Tibial nerve (tissue), 3 donors: ENCODE results near the gene ELMO1.

Source experiments
- POLR2A ChIP-seq, 2 donors: fragments of 450-650 bp; IDR thresholded peaks; one replicate each; pipeline ENCODE4 v1.6.1; 2017; ENCODE audit warnings: antibody characterized with exemption in 2 of 2, mild to moderate bottlenecking in 2 of 2, moderate library complexity in 2 of 2
- TF ChIP-seq, protein P1 (sequence below), 5 experiments: fragments of 200-600 bp in 3 of 5; fragments of 450-650 bp in 2 of 5; sonication (generic) in 3 of 5; IDR thresholded peaks; one replicate each; pipeline ENCODE4 v1.5.1; 2016 to 2019; ENCODE audit warnings: antibody characterized with exemption in 5 of 5, mild to moderate bottlenecking in 3 of 5, moderate library complexity in 2 of 5

- TF ChIP-seq, protein P1, sequence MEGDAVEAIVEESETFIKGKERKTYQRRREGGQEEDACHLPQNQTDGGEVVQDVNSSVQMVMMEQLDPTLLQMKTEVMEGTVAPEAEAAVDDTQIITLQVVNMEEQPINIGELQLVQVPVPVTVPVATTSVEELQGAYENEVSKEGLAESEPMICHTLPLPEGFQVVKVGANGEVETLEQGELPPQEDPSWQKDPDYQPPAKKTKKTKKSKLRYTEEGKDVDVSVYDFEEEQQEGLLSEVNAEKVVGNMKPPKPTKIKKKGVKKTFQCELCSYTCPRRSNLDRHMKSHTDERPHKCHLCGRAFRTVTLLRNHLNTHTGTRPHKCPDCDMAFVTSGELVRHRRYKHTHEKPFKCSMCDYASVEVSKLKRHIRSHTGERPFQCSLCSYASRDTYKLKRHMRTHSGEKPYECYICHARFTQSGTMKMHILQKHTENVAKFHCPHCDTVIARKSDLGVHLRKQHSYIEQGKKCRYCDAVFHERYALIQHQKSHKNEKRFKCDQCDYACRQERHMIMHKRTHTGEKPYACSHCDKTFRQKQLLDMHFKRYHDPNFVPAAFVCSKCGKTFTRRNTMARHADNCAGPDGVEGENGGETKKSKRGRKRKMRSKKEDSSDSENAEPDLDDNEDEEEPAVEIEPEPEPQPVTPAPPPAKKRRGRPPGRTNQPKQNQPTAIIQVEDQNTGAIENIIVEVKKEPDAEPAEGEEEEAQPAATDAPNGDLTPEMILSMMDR (IDR thresholded peaks at IDR 0.05), result peak; percentile 66 to 73 (median 68)
- no peak for TF ChIP-seq POLR2A (IDR thresholded peaks at IDR 0.05)
Observed at GRCh38 chr7:36986948-36987724, 461.5 kb downstream of the ELMO1 start.
